ENCODE data around the gene MAPK7.

DNA sequence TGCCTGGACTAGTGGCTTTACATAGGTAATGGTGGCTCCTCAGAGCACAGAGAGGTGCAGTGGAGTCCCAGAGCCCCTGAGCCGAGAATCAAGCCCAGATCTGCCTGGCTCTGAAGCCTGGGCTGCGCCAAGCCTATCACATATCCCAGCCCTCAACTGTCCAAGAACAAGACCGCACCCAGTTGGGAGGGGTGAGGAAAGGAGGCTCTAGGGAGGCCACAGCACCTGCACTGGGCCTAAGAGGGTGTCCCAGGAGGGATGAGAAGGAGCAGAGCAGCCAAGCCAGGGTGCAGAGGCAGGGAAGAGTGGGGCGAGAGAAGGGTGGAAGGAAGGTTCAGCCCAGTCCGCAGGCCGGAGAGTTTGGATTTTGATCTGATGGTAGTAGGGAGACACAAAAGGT lies 31.8 kb downstream of the MAPK7 start:
- TF ChIP-seq POLR2A (IDR thresholded peaks at IDR 0.05) = no peak
- TF ChIP-seq, protein P1, sequence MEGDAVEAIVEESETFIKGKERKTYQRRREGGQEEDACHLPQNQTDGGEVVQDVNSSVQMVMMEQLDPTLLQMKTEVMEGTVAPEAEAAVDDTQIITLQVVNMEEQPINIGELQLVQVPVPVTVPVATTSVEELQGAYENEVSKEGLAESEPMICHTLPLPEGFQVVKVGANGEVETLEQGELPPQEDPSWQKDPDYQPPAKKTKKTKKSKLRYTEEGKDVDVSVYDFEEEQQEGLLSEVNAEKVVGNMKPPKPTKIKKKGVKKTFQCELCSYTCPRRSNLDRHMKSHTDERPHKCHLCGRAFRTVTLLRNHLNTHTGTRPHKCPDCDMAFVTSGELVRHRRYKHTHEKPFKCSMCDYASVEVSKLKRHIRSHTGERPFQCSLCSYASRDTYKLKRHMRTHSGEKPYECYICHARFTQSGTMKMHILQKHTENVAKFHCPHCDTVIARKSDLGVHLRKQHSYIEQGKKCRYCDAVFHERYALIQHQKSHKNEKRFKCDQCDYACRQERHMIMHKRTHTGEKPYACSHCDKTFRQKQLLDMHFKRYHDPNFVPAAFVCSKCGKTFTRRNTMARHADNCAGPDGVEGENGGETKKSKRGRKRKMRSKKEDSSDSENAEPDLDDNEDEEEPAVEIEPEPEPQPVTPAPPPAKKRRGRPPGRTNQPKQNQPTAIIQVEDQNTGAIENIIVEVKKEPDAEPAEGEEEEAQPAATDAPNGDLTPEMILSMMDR (IDR thresholded peaks at IDR 0.05) = no peak
- no peak for TF ChIP-seq POLR2AphosphoS5 (IDR thresholded peaks at IDR 0.05)

All from breast epithelium (tissue), 3 donors.